ENCODE data around the gene SEPHS1.
"Not testable (repeated sequence)": the region's sequence is repeated elsewhere in the genome, so short reads cannot be mapped to it uniquely, and the experiment has no call there.

Gene SEPHS1

DNA sequence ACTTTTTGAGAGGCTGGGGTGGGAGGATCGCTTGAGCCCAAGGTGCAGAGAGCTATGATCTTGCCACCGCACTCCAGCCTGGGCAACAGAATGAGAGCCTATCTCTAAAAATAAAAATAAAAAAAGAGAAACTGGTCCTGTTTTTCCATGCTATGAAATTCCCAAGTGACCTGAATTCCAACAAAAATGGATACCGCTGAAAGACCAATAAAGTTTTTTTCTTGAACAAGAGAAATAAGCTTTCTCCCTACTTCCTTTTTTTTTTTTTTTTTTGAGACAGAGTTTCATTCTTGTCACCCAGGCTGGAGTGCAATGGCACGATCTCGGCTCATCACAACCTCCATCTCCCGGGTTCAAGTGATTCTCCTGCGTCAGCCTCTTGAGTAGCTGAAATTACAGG lies 12.5 kb upstream of the SEPHS1 start:
- DNase-seq (ENCODE audit: low spot score), result no peak

- no peak for DNase-seq (ENCODE audit: low spot score)
Observed at GRCh38 chr10:13356392-13356791, 8.3 kb upstream of the SEPHS1 start.

DNA sequence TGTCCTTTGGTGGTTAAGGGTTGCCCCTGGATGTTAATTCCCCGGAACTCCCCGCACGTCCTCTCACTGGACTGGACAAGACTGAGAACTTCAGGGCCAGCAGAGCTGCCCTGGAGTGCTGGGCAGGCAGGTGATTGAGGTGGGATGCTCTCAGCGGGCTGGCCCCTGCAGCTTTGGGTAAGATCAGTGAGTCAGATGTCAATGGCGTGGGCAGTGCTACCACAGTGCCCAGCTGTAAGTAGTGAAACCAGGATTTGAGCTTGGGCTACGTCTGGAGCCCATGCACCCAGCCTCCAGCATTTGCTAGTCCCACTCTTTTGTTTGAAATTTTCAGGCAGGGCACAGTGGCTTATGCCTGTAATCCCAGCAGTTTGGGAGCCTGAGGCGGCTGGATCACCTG lies 6.7 kb upstream of the SEPHS1 start:
- no peak for DNase-seq (ENCODE audit: low spot score)

DNA sequence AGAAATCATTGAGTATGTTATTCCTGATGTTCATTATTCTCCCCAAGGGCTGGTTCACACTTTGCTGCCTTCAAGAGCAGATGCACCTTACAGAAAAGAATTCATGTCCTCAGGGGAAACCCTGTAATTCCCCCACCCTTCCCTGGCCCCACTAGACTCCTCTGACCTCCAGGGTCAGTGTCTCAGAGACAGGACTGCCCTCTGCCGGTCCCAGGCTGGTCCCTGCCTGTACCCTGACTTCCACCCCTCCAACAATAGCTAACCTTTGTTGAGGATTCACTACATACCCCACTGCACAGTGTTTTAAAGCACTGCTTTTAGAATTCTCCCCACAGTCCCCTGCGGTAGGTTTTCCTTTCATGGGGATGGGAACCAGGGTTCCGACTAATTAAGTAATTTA lies 4.4 kb upstream of the SEPHS1 start:
- no peak for DNase-seq (ENCODE audit: low spot score)

GRCh38 chr10:13351340-13351915 lies 3.3 kb upstream of the SEPHS1 start:
- DNase-seq (ENCODE audit: low spot score), result no peak

GRCh38 chr10:13349463-13350274 lies 1.6 kb upstream of the SEPHS1 start:
- DNase-seq (ENCODE audit: low spot score), result no peak

- peak; percentile 83 for DNase-seq (ENCODE audit: low spot score)
Observed at GRCh38 chr10:13347500-13348156, 465 bp downstream of the SEPHS1 start.

GRCh38 chr10:13347043-13347499 lies 1.0 kb downstream of the SEPHS1 start:
- DNase-seq (ENCODE audit: low spot score), result peak; percentile 40

DNA sequence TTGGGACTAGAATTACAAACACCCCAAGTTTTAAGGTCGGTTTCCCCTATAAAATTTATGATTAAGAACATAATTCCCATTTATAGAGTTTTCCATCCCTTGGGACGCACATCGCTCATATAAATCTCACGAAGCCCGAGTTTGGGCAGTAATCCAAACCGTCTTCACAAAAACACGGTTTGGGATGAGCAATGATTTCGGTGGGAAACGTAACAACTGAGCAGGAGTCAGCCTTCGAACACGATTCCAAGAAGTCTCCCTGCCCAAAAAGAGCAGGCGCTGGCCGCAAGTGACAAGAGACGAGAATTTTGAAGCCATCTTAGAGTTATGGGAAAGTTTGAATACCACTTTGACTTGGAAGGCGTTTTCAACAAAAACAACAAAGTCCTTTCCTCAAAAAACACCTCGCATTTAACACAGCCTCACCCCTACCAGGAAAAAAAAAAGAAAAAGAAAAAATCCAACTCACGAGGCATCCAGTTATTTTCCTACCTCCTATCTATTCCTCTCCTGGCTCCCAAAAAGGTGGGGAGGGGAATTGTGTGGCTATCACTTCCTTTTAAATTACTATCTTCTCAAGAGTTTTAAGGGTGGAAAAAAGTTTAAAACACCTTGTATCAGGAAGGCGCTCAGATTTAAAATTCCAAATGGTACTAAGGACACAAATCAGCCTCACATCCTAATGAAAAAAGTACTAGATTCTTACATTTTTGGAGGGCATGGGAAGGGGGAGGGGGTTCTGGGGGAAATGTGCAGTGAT lies 1.6 kb downstream of the SEPHS1 start:
- peak; percentile 16 for DNase-seq (ENCODE audit: low spot score)

- DNase-seq (ENCODE audit: low spot score), result no peak
Observed at GRCh38 chr10:13340626-13341376, 7.3 kb downstream of the SEPHS1 start.

DNA sequence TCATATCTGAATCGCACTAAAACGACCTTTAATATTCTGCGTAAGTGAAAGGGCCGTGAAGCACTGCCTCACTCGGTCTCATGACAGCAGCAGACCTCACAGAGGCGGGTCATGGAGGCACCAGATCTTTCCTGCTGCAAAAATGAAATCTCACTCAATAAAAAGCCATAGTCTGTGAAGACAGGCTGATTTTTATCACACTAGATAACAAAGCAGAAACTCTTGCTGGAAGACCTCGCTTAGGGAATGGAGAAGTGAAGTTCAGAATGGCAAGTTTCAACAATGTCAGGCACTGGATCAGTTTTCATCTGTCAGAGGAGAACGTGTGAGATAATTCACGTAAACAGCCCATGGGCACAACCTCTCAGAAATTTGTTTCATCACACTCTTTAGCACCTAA lies 8.0 kb downstream of the SEPHS1 start:
- DNase-seq (ENCODE audit: low spot score), result no peak

- no peak for DNase-seq (ENCODE audit: low spot score)
Observed at GRCh38 chr10:13338390-13339110, 9.5 kb downstream of the SEPHS1 start.

GRCh38 chr10:13337827-13338196 lies 10.3 kb downstream of the SEPHS1 start:
- no peak for DNase-seq (ENCODE audit: low spot score)

GRCh38 chr10:13337128-13337826 lies 10.8 kb downstream of the SEPHS1 start:
- no peak for DNase-seq (ENCODE audit: low spot score)

DNA sequence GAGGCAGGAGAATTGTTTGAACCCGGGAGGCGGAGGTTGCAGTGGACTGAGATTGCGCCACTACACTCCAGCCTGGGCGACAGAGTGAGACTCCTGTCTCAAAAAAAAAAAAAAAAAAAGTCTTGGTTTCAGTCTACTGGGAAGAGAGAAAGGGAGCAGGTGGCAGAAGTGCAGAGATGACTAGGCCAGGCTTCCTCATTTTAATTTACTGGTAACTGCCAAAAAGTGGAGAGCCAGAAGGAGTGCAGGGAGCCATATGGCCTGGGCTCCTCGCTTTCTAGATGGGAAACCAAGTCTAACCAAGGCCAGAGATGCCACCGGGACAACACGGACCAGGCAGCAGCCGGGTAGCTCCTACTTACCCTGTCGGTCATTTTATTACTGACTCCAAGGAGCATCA lies 12.2 kb downstream of the SEPHS1 start:
- no peak for DNase-seq (ENCODE audit: low spot score)

DNA sequence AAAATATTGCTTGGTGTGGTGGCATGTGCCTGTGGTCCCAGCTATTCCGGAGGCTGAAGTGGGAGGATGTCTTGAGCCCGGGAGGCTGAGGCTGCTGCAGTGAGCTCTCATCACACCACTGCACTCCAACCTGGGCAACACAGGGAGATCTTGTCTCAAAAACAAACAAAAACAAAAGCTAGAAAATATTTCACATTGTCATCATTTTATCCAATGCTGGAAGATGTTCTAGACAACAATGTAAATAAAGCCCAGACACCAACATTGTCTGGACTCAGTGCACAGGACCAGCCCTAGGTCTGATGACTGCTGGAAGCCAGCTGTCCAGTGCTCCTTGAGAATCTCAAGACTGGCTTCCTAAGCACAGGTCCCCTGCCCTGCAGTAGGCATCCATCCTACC lies 13.5 kb downstream of the SEPHS1 start:
- no peak for DNase-seq (ENCODE audit: low spot score)

DNA sequence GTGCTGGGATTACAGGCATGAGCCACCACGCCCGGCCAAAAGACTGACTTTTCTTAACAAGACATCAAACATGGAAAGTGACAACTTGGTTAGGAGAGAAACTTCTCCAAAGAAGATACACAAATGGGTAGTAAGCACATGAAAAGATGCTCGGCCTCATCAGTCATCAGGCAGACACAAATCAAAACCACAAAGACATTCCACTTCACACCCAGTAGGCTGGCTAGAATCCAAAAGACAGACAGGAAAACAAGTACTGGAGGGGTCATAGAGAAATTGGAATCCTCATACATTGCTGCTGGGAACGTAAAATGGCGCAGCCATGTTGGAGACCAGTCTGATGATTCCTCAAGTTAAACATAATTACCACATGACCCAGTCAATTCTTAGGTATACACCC lies 16.4 kb downstream of the SEPHS1 start:
- no peak for DNase-seq (ENCODE audit: low spot score)

GRCh38 chr10:13330980-13331379 lies 17.1 kb downstream of the SEPHS1 start:
- not testable (repeated sequence) for DNase-seq (ENCODE audit: low spot score)

GRCh38 chr10:13329565-13329964 lies 18.5 kb downstream of the SEPHS1 start:
- DNase-seq (ENCODE audit: low spot score), result no peak

GRCh38 chr10:13328613-13329012 lies 19.5 kb downstream of the SEPHS1 start:
- DNase-seq (ENCODE audit: low spot score), result no peak

Data from putamen (tissue), 1 donor.